ENCODE measurements around the gene DENND1C.

- no peak for TF ChIP-seq CTCF (IDR thresholded peaks at IDR 0.05)
- TF ChIP-seq POLR2A (IDR thresholded peaks at IDR 0.05) = no peak
These were observed 1.7 kb downstream of the DENND1C start for GRCh38 chr19:6479836-6480398.
